ENCODE measurements around the gene PCNT.

PCNT gene

DNA sequence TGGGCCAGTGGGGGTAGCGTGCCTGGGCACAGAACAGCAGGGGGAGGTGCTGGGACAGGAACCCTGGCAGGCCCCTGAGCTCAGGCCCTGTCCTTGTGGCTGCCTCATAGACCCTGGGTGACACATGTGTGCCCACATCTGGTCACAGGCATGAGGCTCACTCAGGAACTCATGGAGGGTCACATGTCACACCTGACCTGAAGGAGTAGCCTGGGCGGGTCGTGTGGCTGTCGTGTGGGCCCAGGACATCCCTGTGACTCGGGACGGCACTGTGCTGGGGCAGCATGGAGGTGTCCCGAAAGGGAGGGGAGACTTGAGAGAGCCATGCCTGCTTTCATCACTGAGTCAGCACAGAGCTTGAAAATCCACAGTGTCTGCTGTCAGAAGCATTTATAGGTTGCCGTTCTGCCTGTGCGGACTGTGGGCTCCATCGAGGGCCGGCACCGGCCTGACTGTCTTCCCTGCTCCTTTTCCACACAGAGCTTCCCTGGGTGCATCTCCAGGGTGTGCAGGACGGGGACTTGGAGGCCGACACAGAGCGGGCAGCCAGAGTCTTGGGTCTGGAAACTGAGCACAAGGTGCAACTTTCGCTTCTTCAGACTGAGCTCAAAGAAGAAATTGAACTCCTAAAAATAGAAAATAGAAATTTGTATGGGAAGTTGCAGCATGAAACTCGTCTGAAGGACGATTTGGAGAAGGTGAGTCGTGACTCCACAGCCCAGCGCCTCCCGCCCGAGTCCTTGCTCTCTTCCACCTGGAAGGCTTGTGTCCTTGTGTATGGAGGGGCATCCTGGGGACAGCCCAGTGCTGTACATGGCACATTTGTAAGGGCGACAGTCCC lies 32.8 kb downstream of the PCNT start:
- no peak overlapping the region for H3K27ac ChIP-seq

DNA sequence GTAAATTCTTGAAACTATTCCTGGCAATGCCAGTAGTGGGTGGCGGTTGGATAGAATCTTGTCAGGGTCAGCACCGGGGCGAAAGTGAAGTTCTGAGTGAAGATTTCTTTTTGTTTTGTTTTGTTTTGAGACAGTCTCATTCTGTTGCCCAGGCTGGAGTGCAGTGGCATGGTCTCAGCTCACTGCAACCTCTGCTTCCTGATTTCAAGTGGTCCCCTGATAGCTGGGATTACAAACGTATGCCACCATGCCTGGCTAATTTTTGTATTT lies 33.3 kb downstream of the PCNT start:
- H3K27ac ChIP-seq: no peak overlapping the region
- TF ChIP-seq, protein P1, sequence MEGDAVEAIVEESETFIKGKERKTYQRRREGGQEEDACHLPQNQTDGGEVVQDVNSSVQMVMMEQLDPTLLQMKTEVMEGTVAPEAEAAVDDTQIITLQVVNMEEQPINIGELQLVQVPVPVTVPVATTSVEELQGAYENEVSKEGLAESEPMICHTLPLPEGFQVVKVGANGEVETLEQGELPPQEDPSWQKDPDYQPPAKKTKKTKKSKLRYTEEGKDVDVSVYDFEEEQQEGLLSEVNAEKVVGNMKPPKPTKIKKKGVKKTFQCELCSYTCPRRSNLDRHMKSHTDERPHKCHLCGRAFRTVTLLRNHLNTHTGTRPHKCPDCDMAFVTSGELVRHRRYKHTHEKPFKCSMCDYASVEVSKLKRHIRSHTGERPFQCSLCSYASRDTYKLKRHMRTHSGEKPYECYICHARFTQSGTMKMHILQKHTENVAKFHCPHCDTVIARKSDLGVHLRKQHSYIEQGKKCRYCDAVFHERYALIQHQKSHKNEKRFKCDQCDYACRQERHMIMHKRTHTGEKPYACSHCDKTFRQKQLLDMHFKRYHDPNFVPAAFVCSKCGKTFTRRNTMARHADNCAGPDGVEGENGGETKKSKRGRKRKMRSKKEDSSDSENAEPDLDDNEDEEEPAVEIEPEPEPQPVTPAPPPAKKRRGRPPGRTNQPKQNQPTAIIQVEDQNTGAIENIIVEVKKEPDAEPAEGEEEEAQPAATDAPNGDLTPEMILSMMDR (IDR thresholded peaks at IDR 0.05): no peak
- TF ChIP-seq ZFX (IDR thresholded peaks at IDR 0.05; ENCODE audit: borderline replicate concordance): no peak

More for the DNA sequence above, 32.8 kb downstream of the PCNT start:
- no peak for TF ChIP-seq ZFX (IDR thresholded peaks at IDR 0.05; ENCODE audit: borderline replicate concordance)
- TF ChIP-seq, protein P1 (IDR thresholded peaks at IDR 0.05): no peak

DNA sequence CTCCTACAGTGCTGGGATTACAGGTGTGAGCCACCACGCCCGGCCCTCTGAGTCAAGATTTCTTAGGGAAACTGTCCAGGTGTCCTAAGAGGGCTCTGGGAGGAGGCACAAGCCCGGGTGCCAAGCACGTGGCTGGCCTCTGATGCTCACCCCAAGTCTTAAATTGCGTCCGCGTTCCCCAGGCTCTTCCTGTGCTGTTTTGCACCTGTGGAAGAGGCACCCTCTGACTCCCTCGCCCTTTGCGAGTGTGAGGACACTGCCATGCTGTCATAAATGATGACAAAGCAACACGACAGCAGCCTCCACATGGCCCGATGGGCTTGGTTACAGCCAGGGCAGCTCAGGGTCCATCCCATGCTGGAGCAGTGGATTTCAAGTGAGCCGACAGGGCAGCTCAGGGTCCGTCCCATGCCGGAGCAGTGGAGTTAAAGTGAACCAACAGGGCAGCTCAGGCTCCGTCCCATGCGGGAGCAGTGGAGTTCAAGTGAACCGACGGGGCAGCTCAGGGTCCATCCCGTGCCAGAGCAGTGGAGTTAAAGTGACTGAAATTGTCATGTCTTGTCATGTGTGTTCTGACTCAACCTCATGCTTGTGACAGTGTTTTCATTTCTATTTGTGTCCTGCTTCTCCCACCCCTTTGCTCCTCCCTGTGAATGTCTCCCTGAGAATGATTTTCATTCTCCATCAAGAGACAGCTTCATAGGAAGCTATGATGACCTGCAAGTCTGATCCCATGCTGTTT lies 33.9 kb downstream of the PCNT start:
- TF ChIP-seq, protein P1 (IDR thresholded peaks at IDR 0.05): no peak
- TF ChIP-seq ZFX (IDR thresholded peaks at IDR 0.05; ENCODE audit: borderline replicate concordance): no peak
- H3K27ac ChIP-seq: no peak overlapping the region

DNA sequence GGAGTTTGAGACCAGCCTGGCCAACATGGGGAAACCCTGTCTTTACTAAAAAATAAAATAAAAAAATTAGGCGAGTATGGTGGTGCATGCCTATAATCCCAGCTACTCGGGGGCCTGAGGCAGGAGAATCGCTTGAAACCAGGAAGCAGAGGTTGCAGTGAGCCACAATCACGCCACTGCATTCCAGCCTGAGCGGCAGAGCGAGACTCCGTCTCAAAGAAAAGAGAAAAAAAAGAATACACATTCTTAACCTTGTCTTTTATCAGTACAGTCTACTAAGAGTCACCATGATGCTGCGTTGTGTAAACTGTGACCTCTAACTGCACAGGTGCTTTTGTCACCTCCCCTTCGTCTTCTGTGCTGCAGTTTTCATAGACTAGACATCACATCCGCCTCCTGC lies 37.2 kb downstream of the PCNT start:
- H3K27ac ChIP-seq: no peak overlapping the region
- TF ChIP-seq ZFX (IDR thresholded peaks at IDR 0.05; ENCODE audit: borderline replicate concordance): no peak
- TF ChIP-seq, protein P1 (IDR thresholded peaks at IDR 0.05): no peak

DNA sequence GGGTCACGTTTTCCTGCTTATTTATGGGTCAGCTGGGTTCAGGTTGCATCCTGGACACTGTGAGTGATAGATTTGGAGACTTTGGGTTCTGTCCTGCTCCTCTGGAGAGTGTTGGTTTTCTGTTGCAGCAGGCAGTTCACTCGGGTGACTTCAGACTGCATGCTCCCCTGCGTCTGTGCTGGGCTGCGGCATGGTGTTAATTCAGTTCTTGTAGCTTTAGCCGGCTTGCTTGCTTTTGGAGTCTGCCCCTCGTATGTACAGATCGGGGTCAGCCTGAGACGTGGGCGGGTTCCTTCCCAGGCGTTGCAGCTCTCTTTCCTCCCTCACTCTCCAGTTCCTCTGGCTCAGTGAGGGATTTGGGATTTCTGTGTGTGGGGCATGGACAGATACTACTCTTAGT lies 38.0 kb downstream of the PCNT start:
- H3K27ac ChIP-seq: no peak overlapping the region
- TF ChIP-seq ZFX (IDR thresholded peaks at IDR 0.05; ENCODE audit: borderline replicate concordance): no peak
- TF ChIP-seq, protein P1 (IDR thresholded peaks at IDR 0.05): no peak

DNA sequence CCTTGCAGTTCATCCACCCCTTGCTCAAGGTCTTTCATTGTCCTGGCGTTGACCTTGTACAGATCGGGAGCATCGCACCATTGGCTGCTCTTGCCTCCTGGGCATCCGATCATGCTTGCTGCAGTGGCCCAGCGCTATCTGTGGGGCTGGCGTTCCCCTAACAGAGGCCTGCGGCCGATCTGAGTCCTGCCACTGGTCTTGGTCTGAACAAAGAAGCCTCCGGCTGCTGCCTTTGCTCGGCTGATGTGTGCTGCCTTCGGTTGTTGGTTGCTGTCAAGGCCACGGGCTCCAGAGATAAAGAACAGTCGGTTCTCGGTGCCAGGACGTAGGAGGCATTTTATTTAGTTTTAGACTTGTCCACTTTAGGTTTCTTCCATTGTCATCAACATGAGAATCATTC lies 39.0 kb downstream of the PCNT start:
- no peak overlapping the region for H3K27ac ChIP-seq
- TF ChIP-seq ZFX (IDR thresholded peaks at IDR 0.05; ENCODE audit: borderline replicate concordance): no peak
- TF ChIP-seq, protein P1 (IDR thresholded peaks at IDR 0.05): no peak

DNA sequence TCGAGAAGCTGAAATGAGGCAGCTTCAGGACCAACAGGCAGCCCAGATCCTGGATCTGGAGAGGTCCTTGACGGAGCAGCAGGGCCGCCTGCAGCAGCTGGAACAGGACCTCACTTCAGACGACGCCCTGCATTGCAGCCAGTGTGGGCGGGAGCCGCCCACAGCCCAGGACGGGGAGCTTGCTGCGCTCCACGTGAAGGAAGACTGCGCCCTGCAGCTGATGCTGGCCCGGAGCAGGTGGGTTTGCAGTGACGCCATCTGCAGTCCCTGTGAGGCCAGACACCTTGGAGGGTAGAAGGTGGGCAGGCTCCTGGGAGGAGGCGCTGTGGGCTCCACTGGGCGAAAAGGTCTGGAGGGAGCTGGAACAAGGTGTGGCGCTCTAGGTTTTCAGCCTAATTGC lies 39.7 kb downstream of the PCNT start:
- H3K27ac ChIP-seq: no peak overlapping the region
- TF ChIP-seq, protein P1 (IDR thresholded peaks at IDR 0.05): no peak
- TF ChIP-seq ZFX (IDR thresholded peaks at IDR 0.05; ENCODE audit: borderline replicate concordance): no peak

Measured in 22Rv1 (cell line).